Transverse colon (tissue), 4 donors: ENCODE measurements around the gene RGS3.

Experiments used
- POLR2A ChIP-seq: fragments of 450-650 bp; IDR thresholded peaks from one replicate; pipeline ENCODE4 v1.6.1; 2016; ENCODE audit warnings: antibody characterized with exemption, mild to moderate bottlenecking, moderate library complexity
- POLR2AphosphoS5 ChIP-seq, 3 donors: sonication (generic); formaldehyde crosslinking; IDR thresholded peaks; one replicate each; pipeline ENCODE4 v1.6.1; 2016; ENCODE audit warnings: antibody characterized with exemption in 3 of 3
- TF ChIP-seq, protein P1 (sequence below), 5 experiments: fragments of 200-600 bp in 3 of 5; fragments of 450-650 bp in 2 of 5; sonication (generic) in 3 of 5; IDR thresholded peaks; 1 replicate in 2 of 5; 2 replicates in 3 of 5; pipeline ENCODE4 v1.5.1; 2016 to 2017; ENCODE audit warnings: antibody characterized with exemption in 5 of 5, inconsistent platforms in 3 of 5, mild to moderate bottlenecking in 2 of 5, moderate library complexity in 1 of 5

DNA sequence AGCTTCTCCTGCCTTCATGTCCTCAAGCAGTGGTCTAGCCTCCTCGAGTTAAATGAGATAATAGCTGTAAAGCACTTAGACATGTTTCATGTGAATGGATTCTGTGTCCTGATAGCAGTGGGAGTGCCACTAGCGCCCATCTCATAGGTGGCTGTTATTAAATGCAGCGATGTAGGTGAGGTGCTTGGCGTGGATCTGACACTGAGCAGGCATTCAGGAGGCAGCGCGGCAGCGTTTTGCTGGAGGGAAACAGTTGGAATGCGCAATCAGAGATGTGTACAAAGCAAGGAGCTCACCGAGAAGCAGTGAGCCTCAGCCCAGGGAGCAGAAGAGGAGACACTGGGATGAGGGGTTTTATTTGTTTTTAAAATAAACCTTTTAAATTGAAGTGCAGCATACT lies 106.6 kb downstream of the RGS3 start:
- TF ChIP-seq, protein P1, sequence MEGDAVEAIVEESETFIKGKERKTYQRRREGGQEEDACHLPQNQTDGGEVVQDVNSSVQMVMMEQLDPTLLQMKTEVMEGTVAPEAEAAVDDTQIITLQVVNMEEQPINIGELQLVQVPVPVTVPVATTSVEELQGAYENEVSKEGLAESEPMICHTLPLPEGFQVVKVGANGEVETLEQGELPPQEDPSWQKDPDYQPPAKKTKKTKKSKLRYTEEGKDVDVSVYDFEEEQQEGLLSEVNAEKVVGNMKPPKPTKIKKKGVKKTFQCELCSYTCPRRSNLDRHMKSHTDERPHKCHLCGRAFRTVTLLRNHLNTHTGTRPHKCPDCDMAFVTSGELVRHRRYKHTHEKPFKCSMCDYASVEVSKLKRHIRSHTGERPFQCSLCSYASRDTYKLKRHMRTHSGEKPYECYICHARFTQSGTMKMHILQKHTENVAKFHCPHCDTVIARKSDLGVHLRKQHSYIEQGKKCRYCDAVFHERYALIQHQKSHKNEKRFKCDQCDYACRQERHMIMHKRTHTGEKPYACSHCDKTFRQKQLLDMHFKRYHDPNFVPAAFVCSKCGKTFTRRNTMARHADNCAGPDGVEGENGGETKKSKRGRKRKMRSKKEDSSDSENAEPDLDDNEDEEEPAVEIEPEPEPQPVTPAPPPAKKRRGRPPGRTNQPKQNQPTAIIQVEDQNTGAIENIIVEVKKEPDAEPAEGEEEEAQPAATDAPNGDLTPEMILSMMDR (IDR thresholded peaks at IDR 0.05), result no peak
- no peak for TF ChIP-seq POLR2AphosphoS5 (IDR thresholded peaks at IDR 0.05)
- no peak for TF ChIP-seq POLR2A
